D721Med (cell line): ENCODE data around the gene FBN2.

Source experiments
- DNase-seq: peaks from one replicate; pipeline ENCODE4 v3.0.0; 2011; ENCODE audit warnings: low spot score; ENCODE audit not compliant: insufficient read length
- FAIRE-seq: peaks from 2 replicates; lab custom pipeline; 2011; peaks lifted over from hg19 to GRCh38; lab: Jason Lieb, UNC
- CTCF ChIP-seq: IDR thresholded peaks from 2 replicates; pipeline ENCODE4 v1.5.1; 2012; ENCODE audit warnings: mild to moderate bottlenecking, control low read depth; ENCODE audit not compliant: insufficient read depth; ENCODE audit errors: missing control alignments

The FBN2 gene

GRCh38 chr5:128538000-128538249 lies at the start of gene FBN2:
Gene FBN2 (minus strand): TSS chr5:128538245. CDS start chr5:128537603, 642 bp downstream.
- DNase-seq = no peak
- no peak for TF ChIP-seq CTCF
- no peak for FAIRE-seq

GRCh38 chr5:128587275-128587674 lies 49.2 kb upstream of the FBN2 start:
- no peak for DNase-seq
- no peak for FAIRE-seq
- TF ChIP-seq CTCF = no peak

- FAIRE-seq = no peak
- no peak for TF ChIP-seq CTCF
- DNase-seq = no peak
Observed at GRCh38 chr5:128586848-128587247, 48.8 kb upstream of the FBN2 start.

GRCh38 chr5:128579639-128580038 lies 41.6 kb upstream of the FBN2 start:
- DNase-seq (no peak), FAIRE-seq (no peak)
- no peak for TF ChIP-seq CTCF

- no peak for TF ChIP-seq CTCF
Observed at GRCh38 chr5:128579093-128579492, 41.0 kb upstream of the FBN2 start.

GRCh38 chr5:128574041-128574440 lies 36.0 kb upstream of the FBN2 start:
- no peak for FAIRE-seq
- no peak for TF ChIP-seq CTCF
- DNase-seq = no peak

More at GRCh38 chr5:128579093-128579492, 41.0 kb upstream of the FBN2 start:
- FAIRE-seq = no peak
- DNase-seq = no peak

GRCh38 chr5:128572930-128573319 lies 34.9 kb upstream of the FBN2 start:
- DNase-seq = no peak
- no peak for FAIRE-seq
- TF ChIP-seq CTCF = no peak
